ENCODE data around the gene ADIPOQ. TPM values are rescaled to one million over a fixed set of nuclear protein-coding genes. Genes with fewer than 3 reads are reported as not detected.

Gene ADIPOQ
- polyA plus RNA-seq, 3 donors: not detected

- Histone ChIP-seq H4K20me1 (ENCODE audit: insufficient read depth, low read length) (no peaks in the 10 kb centered on the region), H2AFZ (ENCODE audit: insufficient read depth, low read depth, low read length, poor library complexity, severe bottlenecking) (peak overlapping the region; percentile 86), H3K9ac (ENCODE audit: insufficient read depth, low read length, poor library complexity, severe bottlenecking) (peak overlapping the region; percentile 66), H3K79me2 (ENCODE audit: insufficient read depth, low read length) (no peaks in the 10 kb centered on the region), H3K4me2 (replicated peaks; ENCODE audit: extremely low read depth, low read length, poor library complexity, severe bottlenecking) (peak overlapping the region; percentile 81), H3K4me1 (ENCODE audit: control insufficient read depth in 1 of 2, insufficient read depth in 2 of 2, low read length in 2 of 2) (peaks cover 12 to 29% of the 10 kb centered on the region in 2 donors), H3K36me3 (replicated peaks in 1 of 2; ENCODE audit: control insufficient read depth in 1 of 2, insufficient read depth in 2 of 2, low read length in 2 of 2) (no peaks in the 10 kb centered on the region), H3K27me3 (ENCODE audit: control insufficient read depth in 2 of 2, insufficient read depth in 2 of 2, low read length in 2 of 2) (peaks cover 65 to 77% of the 10 kb centered on the region in 2 donors), H3K9me3 (replicated peaks in 1 of 2; ENCODE audit: control insufficient read depth in 1 of 2, insufficient read depth in 1 of 2, low read length in 2 of 2) (peaks cover 3 to 18% of the 10 kb centered on the region in 2 donors), H3K27ac (ENCODE audit: low read depth in 1 of 2, low read length in 2 of 2) (no peak overlapping the region), H3K4me3 (replicated peaks in 1 of 3; ENCODE audit: low read depth in 2 of 3, low read length in 3 of 3) (peak overlapping the region; percentile 45 to 80 (median 69))
- no peak overlapping the region for H3K27ac Mint-ChIP-seq
- peaks cover 22% of the 10 kb centered on the region for H3K4me1 Mint-ChIP-seq
- peak; percentile 76 to 89 (median 84) for DNase-seq
- no peak for TF ChIP-seq CTCF (IDR thresholded peaks at IDR 0.05)
- under 1% methylated on average over 72 of the region's 80 CpGs for WGBS (ENCODE audit: insufficient coverage)
- H3K4me3 Mint-ChIP-seq: peak overlapping the region; percentile 76 to 89
- peaks cover 0 to 10% (median 4%) of the 10 kb centered on the region in 7 donors for H3K9me3 Mint-ChIP-seq
- H3K36me3 Mint-ChIP-seq: peaks cover 2 to 7% of the 10 kb centered on the region in 2 donors
- intact Hi-C loops (cut with micrococcal nuclease): loop anchor here in 1 of 2 donors (5.0 kb wide), 1 partner anchor 45 kb away; the partner anchor contains the start of gene EIF4A2
- H3K27me3 Mint-ChIP-seq (ENCODE audit: low read depth in 3 of 3): peaks cover 69 to 83% (median 82%) of the 10 kb centered on the region in 3 donors
Measured at GRCh38 chr3:186826976-186827857, 15.3 kb upstream of the ADIPOQ start.

GRCh38 chr3:186828340-186828739 is 14.2 kb upstream of the ADIPOQ start:
- H3K79me2 ChIP-seq (ENCODE audit: insufficient read depth, low read length): no peaks in the 10 kb centered on the region
- peaks cover 2 to 7% of the 10 kb centered on the region in 2 donors for H3K36me3 Mint-ChIP-seq
- H3K4me3 Mint-ChIP-seq: peak overlapping the region in 1 of 2 donors; percentile 88
- intact Hi-C loops (cut with micrococcal nuclease): loop anchor here in 1 of 2 donors (5.0 kb wide), 1 partner anchor 46 kb away; the partner anchor contains the start of gene EIF4A2
- no peak overlapping the region for H3K4me2 ChIP-seq (replicated peaks; ENCODE audit: extremely low read depth, low read length, poor library complexity, severe bottlenecking)
- peaks cover 3 to 18% of the 10 kb centered on the region in 2 donors for H3K9me3 ChIP-seq (replicated peaks in 1 of 2; ENCODE audit: control insufficient read depth in 1 of 2, insufficient read depth in 1 of 2, low read length in 2 of 2)
- H2AFZ ChIP-seq (ENCODE audit: insufficient read depth, low read depth, low read length, poor library complexity, severe bottlenecking): no peak overlapping the region
- no peak for TF ChIP-seq CTCF (IDR thresholded peaks at IDR 0.05)
- H4K20me1 ChIP-seq (ENCODE audit: insufficient read depth, low read length): no peaks in the 10 kb centered on the region
- H3K4me1 Mint-ChIP-seq: peaks cover 22% of the 10 kb centered on the region
- WGBS (ENCODE audit: insufficient coverage): no CpG with 5 or more reads among the region's 5 CpGs
- no peak for DNase-seq
- H3K4me3 ChIP-seq (replicated peaks in 1 of 3; ENCODE audit: low read depth in 2 of 3, low read length in 3 of 3): no peak overlapping the region
- H3K4me1 ChIP-seq (ENCODE audit: control insufficient read depth in 1 of 2, insufficient read depth in 2 of 2, low read length in 2 of 2): peaks cover 12 to 29% of the 10 kb centered on the region in 2 donors
- no peak overlapping the region for H3K27ac ChIP-seq (ENCODE audit: low read depth in 1 of 2, low read length in 2 of 2)
- H3K9me3 Mint-ChIP-seq: peaks cover 0 to 10% (median 4%) of the 10 kb centered on the region in 7 donors
- no peaks in the 10 kb centered on the region for H3K36me3 ChIP-seq (replicated peaks in 1 of 2; ENCODE audit: control insufficient read depth in 1 of 2, insufficient read depth in 2 of 2, low read length in 2 of 2)
- H3K27ac Mint-ChIP-seq: no peak overlapping the region
- peaks cover 60 to 75% (median 74%) of the 10 kb centered on the region in 3 donors for H3K27me3 Mint-ChIP-seq (ENCODE audit: low read depth in 3 of 3)
- peaks cover 64 to 72% of the 10 kb centered on the region in 2 donors for H3K27me3 ChIP-seq (ENCODE audit: control insufficient read depth in 2 of 2, insufficient read depth in 2 of 2, low read length in 2 of 2)
- H3K9ac ChIP-seq (ENCODE audit: insufficient read depth, low read length, poor library complexity, severe bottlenecking): no peak overlapping the region
